Coronary artery (tissue), 2 donors: ENCODE measurements around the gene CLDND2.

Experiments
- DNase-seq: peaks from one replicate; pipeline ENCODE4 v3.0.0-alpha.2; 2017; ENCODE audit warnings: low spot score
- H3K27ac ChIP-seq, 2 donors: fragments of 200-600 bp; sonication (generic); one replicate each; pipeline ENCODE4 v1.5.1; 2016 to 2019
- H3K4me3 ChIP-seq: fragments of 200-600 bp; sonication (generic); 2 replicates; pipeline ENCODE4 v1.5.1; 2016; ENCODE audit warnings: mild to moderate bottlenecking, moderate library complexity
- TF ChIP-seq, protein P1 (sequence below): fragments of 200-600 bp; sonication (generic); IDR thresholded peaks from one replicate; pipeline ENCODE4 v1.5.1; 2019; ENCODE audit warnings: antibody characterized with exemption

Gene CLDND2

DNA sequence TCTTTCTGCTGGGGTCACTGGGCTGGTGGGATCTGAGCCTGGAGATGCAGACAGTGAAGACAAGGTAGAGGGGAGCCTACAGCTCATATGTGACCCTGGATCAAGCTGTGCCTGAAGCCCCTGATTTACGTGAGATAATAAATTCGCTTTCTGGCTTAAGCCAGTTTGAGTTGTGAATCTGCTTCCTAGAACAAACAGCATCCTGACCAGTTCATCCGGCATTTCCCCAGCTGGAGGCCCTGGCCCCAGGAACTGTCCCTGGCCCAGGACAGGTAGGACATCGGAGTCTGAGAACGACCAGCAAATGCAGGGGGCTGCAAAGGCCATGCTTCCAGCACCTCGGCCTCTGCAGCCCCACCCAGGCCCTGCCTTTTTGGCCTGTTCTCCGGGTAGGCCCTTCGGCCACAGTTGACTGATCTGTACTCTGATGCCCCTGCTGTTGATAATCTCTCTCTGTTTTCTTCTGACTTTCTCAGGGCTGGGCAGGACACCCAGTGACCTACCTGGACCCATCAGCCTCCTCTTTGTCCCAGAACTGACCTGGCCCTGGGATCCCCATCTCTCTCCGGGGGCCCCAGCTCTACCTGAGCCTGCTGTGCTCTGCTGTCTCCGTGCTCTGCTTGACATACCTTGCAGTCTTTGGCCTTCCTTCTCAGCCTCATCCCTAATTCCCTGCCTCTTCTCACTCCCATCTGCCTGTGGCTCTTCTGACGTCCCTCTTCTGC, 17.4 kb downstream of the CLDND2 start:
- no peak for DNase-seq
- Histone ChIP-seq H3K4me3 (no peak overlapping the region), H3K27ac (no peak overlapping the region)
- TF ChIP-seq, protein P1, sequence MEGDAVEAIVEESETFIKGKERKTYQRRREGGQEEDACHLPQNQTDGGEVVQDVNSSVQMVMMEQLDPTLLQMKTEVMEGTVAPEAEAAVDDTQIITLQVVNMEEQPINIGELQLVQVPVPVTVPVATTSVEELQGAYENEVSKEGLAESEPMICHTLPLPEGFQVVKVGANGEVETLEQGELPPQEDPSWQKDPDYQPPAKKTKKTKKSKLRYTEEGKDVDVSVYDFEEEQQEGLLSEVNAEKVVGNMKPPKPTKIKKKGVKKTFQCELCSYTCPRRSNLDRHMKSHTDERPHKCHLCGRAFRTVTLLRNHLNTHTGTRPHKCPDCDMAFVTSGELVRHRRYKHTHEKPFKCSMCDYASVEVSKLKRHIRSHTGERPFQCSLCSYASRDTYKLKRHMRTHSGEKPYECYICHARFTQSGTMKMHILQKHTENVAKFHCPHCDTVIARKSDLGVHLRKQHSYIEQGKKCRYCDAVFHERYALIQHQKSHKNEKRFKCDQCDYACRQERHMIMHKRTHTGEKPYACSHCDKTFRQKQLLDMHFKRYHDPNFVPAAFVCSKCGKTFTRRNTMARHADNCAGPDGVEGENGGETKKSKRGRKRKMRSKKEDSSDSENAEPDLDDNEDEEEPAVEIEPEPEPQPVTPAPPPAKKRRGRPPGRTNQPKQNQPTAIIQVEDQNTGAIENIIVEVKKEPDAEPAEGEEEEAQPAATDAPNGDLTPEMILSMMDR: no peak

DNA sequence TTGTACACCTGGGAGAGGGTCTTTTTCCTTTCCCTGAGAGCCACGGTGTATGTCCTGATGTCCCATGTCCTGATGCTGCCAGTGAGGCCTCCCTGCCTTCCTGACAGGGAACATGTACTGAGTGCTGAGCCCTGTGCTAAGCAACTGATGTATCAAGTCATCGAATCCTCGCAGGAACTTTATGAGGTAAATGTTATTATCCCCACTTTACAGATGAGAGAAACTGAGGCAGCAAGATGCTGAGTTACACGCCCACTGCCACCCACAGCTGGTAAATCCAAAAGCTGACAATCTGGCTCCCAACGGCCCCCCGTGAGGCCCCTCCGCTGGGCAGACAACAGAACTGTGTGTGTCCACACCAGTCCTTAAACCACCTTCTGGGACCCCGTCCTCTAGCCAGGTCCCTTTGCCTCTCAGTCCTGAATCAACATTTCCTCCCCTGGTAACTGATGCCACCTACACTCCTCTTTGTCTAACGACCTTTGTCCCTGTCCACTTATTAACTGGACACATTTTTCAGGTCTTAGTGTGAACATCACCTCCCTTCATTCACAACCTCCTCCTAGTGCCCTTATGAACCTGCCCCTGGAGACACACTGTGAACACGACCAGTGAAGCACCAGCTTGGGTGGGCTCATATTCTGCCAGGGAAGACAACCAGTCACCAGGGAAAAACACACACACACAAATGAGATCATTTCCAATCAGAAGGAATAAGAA, 21.4 kb downstream of the CLDND2 start:
- Histone ChIP-seq H3K4me3 (no peak overlapping the region), H3K27ac (no peak overlapping the region)
- TF ChIP-seq, protein P1: no peak
- no peak for DNase-seq

DNA sequence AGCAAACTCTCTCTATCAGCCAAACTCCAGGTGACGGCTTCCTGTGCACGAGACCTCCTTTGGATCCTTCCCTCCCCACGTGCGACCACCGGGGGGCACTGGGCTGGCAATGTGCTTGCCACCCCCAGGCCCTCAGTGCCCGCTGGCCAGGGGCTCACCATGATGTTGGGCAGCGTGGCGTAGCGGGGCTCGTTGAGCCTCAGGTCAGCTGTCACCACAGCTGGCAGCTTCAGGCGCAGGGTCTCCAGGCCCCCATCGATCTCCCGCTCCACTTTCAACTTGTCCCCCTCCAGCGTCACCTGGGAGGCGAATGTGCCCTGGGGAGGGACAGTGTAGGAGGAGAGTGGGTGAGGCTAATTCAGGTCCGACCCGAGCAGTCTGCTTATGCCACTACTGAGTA, 22.1 kb downstream of the CLDND2 start:
- no peak for DNase-seq
- Histone ChIP-seq H3K4me3 (no peak overlapping the region), H3K27ac (no peak overlapping the region)
- TF ChIP-seq, protein P1: no peak

DNA sequence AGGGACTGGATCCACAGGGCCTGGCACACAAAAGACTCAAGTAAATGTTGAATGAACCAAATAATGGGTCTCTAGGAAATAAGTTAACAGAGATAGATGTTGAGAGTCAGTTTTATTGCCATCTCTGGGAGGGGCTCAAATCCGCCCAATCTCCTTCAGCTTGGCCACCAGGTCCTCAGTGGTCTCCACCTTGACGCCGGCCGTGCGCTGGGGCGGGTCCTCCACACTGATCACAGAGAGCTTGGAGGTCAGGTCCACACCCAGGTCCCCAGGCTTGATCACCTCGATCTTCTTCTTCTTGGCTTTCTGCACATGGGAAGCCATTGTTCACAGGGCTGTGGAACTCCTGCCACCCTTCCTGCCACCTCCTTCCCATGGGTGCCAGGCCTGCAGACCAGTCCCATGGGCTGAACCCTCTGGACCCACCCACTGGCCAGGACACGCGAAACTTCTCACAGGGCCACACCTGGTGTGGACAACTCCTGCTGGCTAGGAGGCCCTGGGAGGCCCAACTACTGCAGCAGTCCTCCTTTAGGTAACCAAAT, 23.7 kb downstream of the CLDND2 start:
- DNase-seq: peak; percentile 43
- H3K27ac ChIP-seq: no peak overlapping the region
- TF ChIP-seq, protein P1: no peak
- H3K4me3 ChIP-seq: no peak overlapping the region

DNA sequence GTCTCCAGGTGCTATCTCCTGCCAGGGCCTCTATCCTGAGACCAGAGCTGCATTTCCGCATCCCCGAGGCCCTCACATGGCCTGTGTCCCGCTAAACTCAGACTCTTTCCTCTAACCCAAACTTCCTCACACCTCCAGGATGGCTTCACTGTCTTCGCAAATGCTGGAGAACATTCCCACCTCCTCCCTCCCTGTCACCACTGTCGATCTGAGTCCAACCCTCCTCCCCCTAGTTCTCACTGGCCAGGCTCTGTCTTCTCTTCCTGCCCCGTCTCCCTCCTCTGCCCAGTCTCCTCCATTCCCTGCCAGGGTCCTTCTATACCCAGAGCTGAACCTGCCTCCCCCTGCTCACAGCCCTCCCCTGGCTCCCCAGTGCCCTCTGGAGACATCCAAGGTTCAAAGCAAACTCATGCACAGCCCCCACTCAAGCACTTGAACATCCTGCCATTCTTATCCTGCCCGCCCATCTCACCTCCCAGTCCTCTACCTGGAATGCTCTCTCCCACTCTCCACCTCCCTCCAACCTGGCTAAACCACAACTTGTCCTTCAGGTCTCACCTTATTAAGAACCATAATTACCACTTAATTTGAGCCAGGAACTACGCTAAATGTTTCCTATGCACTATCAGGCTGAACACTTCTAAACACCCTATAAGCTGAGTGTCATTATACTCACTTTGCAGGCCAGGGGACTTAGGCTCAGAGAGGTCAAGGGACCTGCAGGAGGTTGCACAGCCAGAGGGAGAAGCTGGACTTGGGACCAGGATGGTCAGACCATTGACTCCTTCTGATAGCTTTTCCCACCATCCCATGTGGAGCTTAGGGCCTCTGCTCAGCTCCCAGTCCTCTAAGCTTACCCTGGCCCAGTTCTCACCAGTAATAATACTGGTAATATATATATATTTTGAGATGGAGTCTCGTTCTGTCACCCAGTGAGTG, 25.9 kb downstream of the CLDND2 start:
- no peak overlapping the region for H3K4me3 ChIP-seq
- H3K27ac ChIP-seq: peak overlapping the region in 1 of 2 donors; percentile 36
- TF ChIP-seq, protein P1: no peak
- DNase-seq: no peak

DNA sequence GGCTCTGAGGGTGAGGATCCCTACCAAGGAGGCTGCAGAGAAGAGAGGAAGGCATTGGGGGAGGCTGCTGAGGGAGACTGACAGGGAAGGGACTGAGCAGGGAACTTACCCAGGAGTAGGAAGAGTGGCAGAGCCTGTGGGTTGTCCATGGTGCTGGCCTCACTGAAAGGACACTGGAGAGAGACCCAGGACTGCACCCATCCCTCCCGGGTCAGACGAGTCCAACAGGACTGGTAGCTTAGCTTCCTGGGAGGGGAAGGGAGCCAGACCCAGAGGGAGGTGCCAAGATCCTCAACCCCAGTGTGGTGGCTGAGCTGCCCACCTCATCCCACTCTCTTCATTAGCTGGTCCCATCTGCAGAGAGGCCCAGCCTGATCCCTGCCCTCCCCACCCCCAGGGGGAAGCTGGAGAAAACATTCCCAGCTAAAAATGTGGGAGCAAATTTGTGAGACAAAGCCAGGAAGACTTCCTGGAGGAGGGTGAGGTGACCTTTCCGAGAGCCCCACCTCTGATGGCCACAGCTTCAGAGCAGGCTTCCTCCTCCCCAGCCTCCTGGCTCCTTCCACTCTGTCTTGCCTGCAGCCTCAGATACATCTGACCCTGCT, 26.7 kb downstream of the CLDND2 start, which contains the start of gene VSIG10L:
Gene VSIG10L, minus strand, starts transcription at position 164 of the 605 bp plus-strand sequence. Its CDS starts 15 bp downstream, at position 149.
- no peak for DNase-seq
- TF ChIP-seq, protein P1: no peak
- no peak within 1 kb of the TSS for H3K4me3 ChIP-seq
- H3K27ac ChIP-seq: peak within 1 kb of the TSS in 1 of 2 donors; percentile 96
